Ectodermal cell (in vitro differentiated cells): ENCODE results near the gene TMEM178B. TPM values are rescaled to one million over a fixed set of nuclear protein-coding genes. Genes with fewer than 3 reads are reported as not detected.
"Not testable (repeated sequence)": the region's sequence is repeated elsewhere in the genome, so short reads cannot be mapped to it uniquely, and the experiment has no call there.

Source experiments
- H3K27ac ChIP-seq: 2 replicates; pipeline ENCODE4 v1.7.0; 2013; ENCODE audit warnings: mild to moderate bottlenecking, low read depth, low read length; ENCODE audit not compliant: insufficient read depth, poor library complexity, severe bottlenecking
- H3K27me3 ChIP-seq: 2 replicates; pipeline ENCODE4 v1.7.0; 2013; ENCODE audit warnings: mild to moderate bottlenecking, low read length; ENCODE audit not compliant: insufficient read depth, control insufficient read depth, poor library complexity, severe bottlenecking
- H3K36me3 ChIP-seq: one replicate; pipeline ENCODE4 v1.7.0; 2013; ENCODE audit warnings: low read length; ENCODE audit not compliant: control insufficient read depth, insufficient read depth
- H3K4me1 ChIP-seq: one replicate; pipeline ENCODE4 v1.7.0; 2013; ENCODE audit warnings: low read length; ENCODE audit not compliant: control insufficient read depth, insufficient read depth
- H3K4me3 ChIP-seq: 2 replicates; pipeline ENCODE4 v1.7.0; 2013; ENCODE audit warnings: low read depth, low read length, control low read depth; ENCODE audit not compliant: insufficient read depth
- H3K9me3 ChIP-seq: 2 replicates; pipeline ENCODE4 v1.7.0; 2013; ENCODE audit warnings: mild to moderate bottlenecking, low read length, moderate library complexity; ENCODE audit not compliant: control insufficient read depth
- WGBS, 2 experiments: methylation state at CpG; one replicate each; pipeline ENCODE4 v1.1.7; 2013; ENCODE audit warnings: missing lambda C conversion rate in 2 of 2; 5-methylcytosine and 5-hydroxymethylcytosine counted together
- polyA plus RNA-seq, 4 experiments: library from polyadenylated mRNA; stranded (reverse); fragments of 50-300 nt; gene quantifications; one replicate each; pipeline ENCODE4 v1.2.3, GENCODE V29; 2013

Gene TMEM178B
- polyA plus RNA-seq (2013, experiment 1 of 4) = 3.5 TPM
- polyA plus RNA-seq (2013, experiment 2 of 4) = 4.7 TPM
- polyA plus RNA-seq (2013, experiment 3 of 4) = 2.5 TPM
- polyA plus RNA-seq (2013, experiment 4 of 4) = 3.0 TPM

GRCh38 chr7:141073641-141074161 is at the start of gene TMEM178B:
TSS of gene TMEM178B (plus strand) at chr7:141074064.
- Histone ChIP-seq H3K4me3 (peak within 1 kb of the TSS; percentile 61), H3K27ac (no peak within 1 kb of the TSS), H3K9me3 (no peaks in the 10 kb centered on the region), H3K4me1 (peaks cover 13% of the 10 kb centered on the region), H3K27me3 (peaks cover 63% of the 10 kb centered on the region), H3K36me3 (no peaks in the 10 kb centered on the region)
- 0 to 1% methylated on average over 47 of the region's 47 CpGs for WGBS, 2 experiments

- Histone ChIP-seq H3K36me3 (no peaks in the 10 kb centered on the region), H3K4me1 (no peaks in the 10 kb centered on the region), H3K9me3 (no peaks in the 10 kb centered on the region), H3K27ac (no peak overlapping the region), H3K4me3 (no peak overlapping the region), H3K27me3 (no peaks in the 10 kb centered on the region)
- 93% methylated on average over 1 of the region's 1 CpG; no CpG with 5 or more reads in 1 of the 2 experiments for WGBS, 2 experiments
Observed at GRCh38 chr7:141024668-141025067, 49.2 kb upstream of the TMEM178B start.

GRCh38 chr7:141027043-141027442 is 46.8 kb upstream of the TMEM178B start:
- Histone ChIP-seq H3K27ac (no peak overlapping the region), H3K4me3 (no peak overlapping the region), H3K4me1 (no peaks in the 10 kb centered on the region), H3K27me3 (no peaks in the 10 kb centered on the region), H3K36me3 (no peaks in the 10 kb centered on the region), H3K9me3 (no peaks in the 10 kb centered on the region)
- 79 to 81% methylated on average over 3 of the region's 3 CpGs for WGBS, 2 experiments

- H3K27ac ChIP-seq = no peak overlapping the region
- no peaks in the 10 kb centered on the region for H3K4me1 ChIP-seq
- no peaks in the 10 kb centered on the region for H3K9me3 ChIP-seq
- H3K36me3 ChIP-seq = no peaks in the 10 kb centered on the region
- H3K27me3 ChIP-seq = no peaks in the 10 kb centered on the region
- WGBS, 2 experiments = 89 to 92% methylated on average over 3 of the region's 3 CpGs
- no peak overlapping the region for H3K4me3 ChIP-seq
Observed at GRCh38 chr7:141028767-141029166, 45.1 kb upstream of the TMEM178B start.

GRCh38 chr7:141032539-141033323 is 41.1 kb upstream of the TMEM178B start:
- H3K27me3 ChIP-seq = not testable (repeated sequence)
- WGBS, 2 experiments = 71 to 79% methylated on average over 28 to 30 of the region's 33 CpGs

GRCh38 chr7:141038100-141038499 is 35.8 kb upstream of the TMEM178B start:
- not testable (repeated sequence) for H3K27me3 ChIP-seq, H3K36me3 ChIP-seq, H3K4me3 ChIP-seq, H3K27ac ChIP-seq, H3K9me3 ChIP-seq, H3K4me1 ChIP-seq
- WGBS, 2 experiments = no CpG with 5 or more reads among the region's 3 CpGs

More at GRCh38 chr7:141032539-141033323, 41.1 kb upstream of the TMEM178B start:
- H3K4me1 ChIP-seq, H3K9me3 ChIP-seq, H3K4me3 ChIP-seq, H3K27ac ChIP-seq, H3K36me3 ChIP-seq: not testable (repeated sequence)

GRCh38 chr7:141039376-141039775 is 34.5 kb upstream of the TMEM178B start:
- H3K9me3 ChIP-seq = no peaks in the 10 kb centered on the region
- H3K27me3 ChIP-seq = no peaks in the 10 kb centered on the region
- no peak overlapping the region for H3K27ac ChIP-seq
- no peaks in the 10 kb centered on the region for H3K4me1 ChIP-seq
- 91 to 95% methylated on average over 3 of the region's 3 CpGs for WGBS, 2 experiments
- H3K36me3 ChIP-seq = no peaks in the 10 kb centered on the region
- H3K4me3 ChIP-seq = no peak overlapping the region

- Histone ChIP-seq H3K4me1 (no peaks in the 10 kb centered on the region), H3K36me3 (no peaks in the 10 kb centered on the region), H3K4me3 (no peak overlapping the region), H3K27ac (no peak overlapping the region), H3K27me3 (no peaks in the 10 kb centered on the region), H3K9me3 (no peaks in the 10 kb centered on the region)
- WGBS, 2 experiments = 93 to 94% methylated on average over 13 to 14 of the region's 14 CpGs
Observed at GRCh38 chr7:141042222-141043193, 31.4 kb upstream of the TMEM178B start.

GRCh38 chr7:141043616-141044015 is 30.2 kb upstream of the TMEM178B start:
- no peaks in the 10 kb centered on the region for H3K9me3 ChIP-seq
- H3K4me3 ChIP-seq = no peak overlapping the region
- no peaks in the 10 kb centered on the region for H3K4me1 ChIP-seq
- no peaks in the 10 kb centered on the region for H3K36me3 ChIP-seq
- 88 to 92% methylated on average over 3 to 4 of the region's 4 CpGs for WGBS, 2 experiments
- no peaks in the 10 kb centered on the region for H3K27me3 ChIP-seq
- H3K27ac ChIP-seq = no peak overlapping the region
